ENCODE data around the gene KLF11. TPM values are rescaled to one million over a fixed set of nuclear protein-coding genes. Genes with fewer than 3 reads are reported as not detected.
A peak's percentile ranks its signal among the peaks of the same experiment; 100 is the strongest.

Gene KLF11
- polyA plus RNA-seq, 3 donors = 21.0 to 69.8 (median 25.3) TPM

- intact Hi-C loops (cut with micrococcal nuclease) = no loop called here
- H3K4me2 ChIP-seq (replicated peaks; ENCODE audit: extremely low read depth, low read length, poor library complexity, severe bottlenecking) = no peak overlapping the region
- H3K9ac ChIP-seq (ENCODE audit: insufficient read depth, low read length, poor library complexity, severe bottlenecking) = no peak overlapping the region
- Mint-ChIP-seq H3K36me3 (peaks cover 3 to 5% of the 10 kb centered on the region in 2 donors), H3K4me3 (no peak overlapping the region), H3K4me1 (peaks cover 18% of the 10 kb centered on the region), H3K27me3 (ENCODE audit: low read depth in 3 of 3) (peaks cover 54 to 77% (median 62%) of the 10 kb centered on the region in 3 donors), H3K27ac (no peak overlapping the region), H3K9me3 (peaks cover 4 to 14% (median 8%) of the 10 kb centered on the region in 7 donors)
- peaks cover 5 to 8% of the 10 kb centered on the region in 2 donors for H3K9me3 ChIP-seq (replicated peaks in 1 of 2; ENCODE audit: control insufficient read depth in 1 of 2, insufficient read depth in 1 of 2, low read length in 2 of 2)
- peaks cover 8 to 20% of the 10 kb centered on the region in 2 donors for H3K4me1 ChIP-seq (ENCODE audit: control insufficient read depth in 1 of 2, insufficient read depth in 2 of 2, low read length in 2 of 2)
- H3K36me3 ChIP-seq (replicated peaks in 1 of 2; ENCODE audit: control insufficient read depth in 1 of 2, insufficient read depth in 2 of 2, low read length in 2 of 2) = no peaks in the 10 kb centered on the region
- no peak overlapping the region for H2AFZ ChIP-seq (ENCODE audit: insufficient read depth, low read depth, low read length, poor library complexity, severe bottlenecking)
- 86% methylated on average over 7 of the region's 8 CpGs for WGBS (ENCODE audit: insufficient coverage)
- peaks cover 36 to 57% of the 10 kb centered on the region in 2 donors for H3K27me3 ChIP-seq (ENCODE audit: control insufficient read depth in 2 of 2, insufficient read depth in 2 of 2, low read length in 2 of 2)
- H3K27ac ChIP-seq (ENCODE audit: low read depth in 1 of 2, low read length in 2 of 2) = no peak overlapping the region
- no peak overlapping the region for H3K4me3 ChIP-seq (replicated peaks in 1 of 3; ENCODE audit: low read depth in 2 of 3, low read length in 3 of 3)
- no peak for TF ChIP-seq CTCF (IDR thresholded peaks at IDR 0.05)
- no peaks in the 10 kb centered on the region for H3K79me2 ChIP-seq (ENCODE audit: insufficient read depth, low read length)
- no peaks in the 10 kb centered on the region for H4K20me1 ChIP-seq (ENCODE audit: insufficient read depth, low read length)
- DNase-seq = no peak
These were observed 44.0 kb downstream of the KLF11 start for GRCh38 chr2:10087360-10087759.

GRCh38 chr2:10089565-10090190, 46.3 kb downstream of the KLF11 start:
- peaks cover 8 to 20% of the 10 kb centered on the region in 2 donors for H3K4me1 ChIP-seq (ENCODE audit: control insufficient read depth in 1 of 2, insufficient read depth in 2 of 2, low read length in 2 of 2)
- no peak for DNase-seq
- H3K27me3 Mint-ChIP-seq (ENCODE audit: low read depth in 3 of 3) = peaks cover 49 to 74% (median 57%) of the 10 kb centered on the region in 3 donors
- peaks cover 5 to 20% (median 13%) of the 10 kb centered on the region in 7 donors for H3K9me3 Mint-ChIP-seq
- H3K4me3 Mint-ChIP-seq = no peak overlapping the region
- no peaks in the 10 kb centered on the region for H3K36me3 ChIP-seq (replicated peaks in 1 of 2; ENCODE audit: control insufficient read depth in 1 of 2, insufficient read depth in 2 of 2, low read length in 2 of 2)
- 0% methylated on average over 3 of the region's 5 CpGs for WGBS (ENCODE audit: insufficient coverage)
- no peak overlapping the region for H3K9ac ChIP-seq (ENCODE audit: insufficient read depth, low read length, poor library complexity, severe bottlenecking)
- H3K4me1 Mint-ChIP-seq = peaks cover 18% of the 10 kb centered on the region
- H3K36me3 Mint-ChIP-seq = peaks cover 8 to 9% of the 10 kb centered on the region in 2 donors
- TF ChIP-seq CTCF (IDR thresholded peaks at IDR 0.05) = no peak
- H3K27me3 ChIP-seq (ENCODE audit: control insufficient read depth in 2 of 2, insufficient read depth in 2 of 2, low read length in 2 of 2) = peaks cover 19 to 50% of the 10 kb centered on the region in 2 donors
- no peak overlapping the region for H3K4me3 ChIP-seq (replicated peaks in 1 of 3; ENCODE audit: low read depth in 2 of 3, low read length in 3 of 3)
- no peaks in the 10 kb centered on the region for H3K79me2 ChIP-seq (ENCODE audit: insufficient read depth, low read length)
- intact Hi-C loops (cut with micrococcal nuclease) = no loop called here
- H3K27ac ChIP-seq (ENCODE audit: low read depth in 1 of 2, low read length in 2 of 2) = no peak overlapping the region
- no peak overlapping the region for H3K4me2 ChIP-seq (replicated peaks; ENCODE audit: extremely low read depth, low read length, poor library complexity, severe bottlenecking)
- peak overlapping the region in 1 of 7 donors; percentile 63 for H3K27ac Mint-ChIP-seq
- H2AFZ ChIP-seq (ENCODE audit: insufficient read depth, low read depth, low read length, poor library complexity, severe bottlenecking) = no peak overlapping the region
- no peaks in the 10 kb centered on the region for H4K20me1 ChIP-seq (ENCODE audit: insufficient read depth, low read length)
- peaks cover 6 to 11% of the 10 kb centered on the region in 2 donors for H3K9me3 ChIP-seq (replicated peaks in 1 of 2; ENCODE audit: control insufficient read depth in 1 of 2, insufficient read depth in 1 of 2, low read length in 2 of 2)
